CD8-positive, alpha-beta memory T cell (primary cell): ENCODE measurements around the gene E4F1. TPM values are rescaled to one million over a fixed set of nuclear protein-coding genes. Genes with fewer than 3 reads are reported as not detected.

Source experiments
- polyA plus RNA-seq: library from polyadenylated mRNA; unstranded; fragments of 300-500 nt; fragmentation: Illumina TruSeq; gene quantifications from one replicate; pipeline ENCODE4 v1.2.3, GENCODE V29; 2021
- total RNA-seq, 2 experiments: library from RNA; stranded (reverse); gene quantifications; one replicate each; pipeline ENCODE4 v1.2.3, GENCODE V29; 2021

The E4F1 gene
- total and polyA plus RNA-seq, 3 experiments from 2014 or later: 16.5 to 29.8 (median 28.9) TPM

Other genes with a start within 250 kb of the E4F1 start
- under 1 TPM; 0.47 to 0.48 TPM for gene NOXO1, start 242.1 kb upstream of the E4F1 start, total RNA-seq
- not detected for gene NOXO1, start 242.1 kb upstream of the E4F1 start, polyA plus RNA-seq
- gene GFER, start 239.4 kb upstream of the E4F1 start, total RNA-seq: 10 to 100 TPM; 41.7 to 50.1 TPM
- 38.4 TPM for gene GFER, start 239.4 kb upstream of the E4F1 start, polyA plus RNA-seq
- 1 to 10 TPM; 3.4 to 3.6 TPM for gene SYNGR3, start 233.6 kb upstream of the E4F1 start, total RNA-seq
- gene SYNGR3, start 233.6 kb upstream of the E4F1 start, polyA plus RNA-seq: 2.1 TPM
- 10 to 100 TPM; 91.8 to 96.6 TPM for gene ZNF598, start 213.8 kb upstream of the E4F1 start, total RNA-seq
- 11.3 TPM for gene ZNF598, start 213.8 kb upstream of the E4F1 start, polyA plus RNA-seq
- gene NPW, start 203.8 kb upstream of the E4F1 start, total RNA-seq: 10 to 100 TPM in 1 of 2 experiments, 1 to 10 TPM in 1; 9.4 to 12.5 TPM
- not detected for gene NPW, start 203.8 kb upstream of the E4F1 start, polyA plus RNA-seq
- gene NHERF2, start 196.7 kb upstream of the E4F1 start, total RNA-seq: 1 to 10 TPM; 3.0 to 4.1 TPM
- 0.51 TPM for gene NHERF2, start 196.7 kb upstream of the E4F1 start, polyA plus RNA-seq
- gene NTHL1, start 175.8 kb upstream of the E4F1 start, total RNA-seq: 10 to 100 TPM; 28.7 to 29.5 TPM
- gene NTHL1, start 175.8 kb upstream of the E4F1 start, polyA plus RNA-seq: 16.3 TPM
- gene TSC2, start 175.6 kb upstream of the E4F1 start, total RNA-seq: 10 to 100 TPM; 79.3 to 86.3 TPM
- 46.4 TPM for gene TSC2, start 175.6 kb upstream of the E4F1 start, polyA plus RNA-seq
- gene PKD1, start 87.7 kb upstream of the E4F1 start, total RNA-seq: 10 to 100 TPM; 58.9 to 66.2 TPM
- gene PKD1, start 87.7 kb upstream of the E4F1 start, polyA plus RNA-seq: 9.9 TPM
- gene RAB26, start 75.0 kb upstream of the E4F1 start, total RNA-seq: under 1 TPM; 0.20 to 0.55 TPM
- 0.75 TPM for gene RAB26, start 75.0 kb upstream of the E4F1 start, polyA plus RNA-seq
- gene TRAF7, start 67.8 kb upstream of the E4F1 start, total RNA-seq: 100 to 1,000 TPM; 102 to 106 TPM
- gene TRAF7, start 67.8 kb upstream of the E4F1 start, polyA plus RNA-seq: 7.3 TPM
- gene CASKIN1, start 27.0 kb upstream of the E4F1 start, total RNA-seq: under 1 TPM; 0.13 to 0.24 TPM
- gene CASKIN1, start 27.0 kb upstream of the E4F1 start, polyA plus RNA-seq: not detected
- 10 to 100 TPM; 75.4 to 76.8 TPM for gene MLST8, start 18.1 kb upstream of the E4F1 start, total RNA-seq
- gene MLST8, start 18.1 kb upstream of the E4F1 start, polyA plus RNA-seq: 30.8 TPM
- gene BRICD5, start 12.7 kb upstream of the E4F1 start, total RNA-seq: 10 to 100 TPM in 1 of 2 experiments, 1 to 10 TPM in 1; 8.4 to 10.9 TPM
- gene BRICD5, start 12.7 kb upstream of the E4F1 start, polyA plus RNA-seq: 0.14 TPM
- 10 to 100 TPM; 27.3 to 30.9 TPM for gene PGP, start 8.8 kb upstream of the E4F1 start, total RNA-seq
- 14.7 TPM for gene PGP, start 8.8 kb upstream of the E4F1 start, polyA plus RNA-seq
- gene DNASE1L2, start 12.9 kb downstream of the E4F1 start, total RNA-seq: 1 to 10 TPM; 1.4 to 1.5 TPM
- gene DNASE1L2, start 12.9 kb downstream of the E4F1 start, polyA plus RNA-seq: not detected
- gene ECI1, start 28.0 kb downstream of the E4F1 start, total RNA-seq: 10 to 100 TPM; 30.3 to 33.1 TPM
- gene ECI1, start 28.0 kb downstream of the E4F1 start, polyA plus RNA-seq: 45.9 TPM
- gene RNPS1, start 44.5 kb downstream of the E4F1 start, total RNA-seq: 100 to 1,000 TPM; 367 to 382 TPM
- 312 TPM for gene RNPS1, start 44.5 kb downstream of the E4F1 start, polyA plus RNA-seq
- gene ABCA3, start 117.1 kb downstream of the E4F1 start, total RNA-seq: 1 to 10 TPM; 7.0 to 7.9 TPM
- gene ABCA3, start 117.1 kb downstream of the E4F1 start, polyA plus RNA-seq: 4.1 TPM
- gene CCNF, start 205.9 kb downstream of the E4F1 start, total RNA-seq: 10 to 100 TPM; 30.5 to 30.8 TPM
- 2.6 TPM for gene CCNF, start 205.9 kb downstream of the E4F1 start, polyA plus RNA-seq
- gene TEDC2, start 236.5 kb downstream of the E4F1 start, total RNA-seq: 10 to 100 TPM; 32.1 to 34.2 TPM
- 0.56 TPM for gene TEDC2, start 236.5 kb downstream of the E4F1 start, polyA plus RNA-seq
- gene NTN3, start 247.7 kb downstream of the E4F1 start, total RNA-seq: not detected
- gene NTN3, start 247.7 kb downstream of the E4F1 start, polyA plus RNA-seq: not detected